HG03378 (cell line): ENCODE data around the gene SCN1A.

ENCODE experiments used
- ATAC-seq: cut with Tn5 transposase; IDR thresholded peaks from one replicate; pipeline ENCODE4 v1.9.1; 2021; ENCODE audit warnings: mild to moderate bottlenecking, moderate library complexity; ENCODE audit not compliant: unreplicated experiment

Gene SCN1A

DNA sequence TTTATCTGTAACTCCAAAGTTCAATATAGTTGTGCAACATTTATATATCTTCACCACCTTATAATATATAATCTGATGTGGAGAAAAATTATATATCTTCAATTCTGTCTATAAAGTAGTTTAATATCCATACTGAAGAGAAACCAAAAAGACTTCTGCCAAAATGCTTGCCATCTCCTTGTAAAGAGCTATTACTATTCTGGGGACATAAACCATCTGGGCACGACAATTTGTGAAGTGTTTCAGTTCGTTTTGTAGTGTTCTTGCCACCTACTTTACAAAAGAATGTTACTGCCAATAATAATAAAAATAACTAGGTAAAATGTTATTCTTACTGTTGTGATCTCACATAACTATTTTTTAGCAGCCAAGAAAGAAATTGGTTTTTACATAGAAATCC is 45.1 kb downstream of the SCN1A start:
- no peak for ATAC-seq

DNA sequence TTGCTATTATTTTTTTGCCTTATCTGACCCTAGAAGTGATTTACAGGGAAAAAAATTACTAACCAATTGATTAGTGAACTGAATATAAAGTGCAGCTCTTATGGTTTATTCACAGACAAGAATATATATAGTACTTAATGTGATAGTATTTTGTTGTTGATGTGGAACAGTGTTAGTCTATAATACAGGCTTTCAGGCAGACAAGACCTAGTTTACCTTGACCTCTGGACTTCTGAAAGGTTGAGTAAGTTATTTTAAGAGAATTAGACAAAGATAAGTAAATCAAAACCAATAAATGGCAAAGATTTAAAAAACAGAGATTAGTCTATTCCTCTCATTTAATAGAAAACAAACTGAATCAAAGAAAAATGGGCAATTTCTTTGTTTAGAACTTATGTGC is 46.0 kb downstream of the SCN1A start:
- ATAC-seq: no peak

DNA sequence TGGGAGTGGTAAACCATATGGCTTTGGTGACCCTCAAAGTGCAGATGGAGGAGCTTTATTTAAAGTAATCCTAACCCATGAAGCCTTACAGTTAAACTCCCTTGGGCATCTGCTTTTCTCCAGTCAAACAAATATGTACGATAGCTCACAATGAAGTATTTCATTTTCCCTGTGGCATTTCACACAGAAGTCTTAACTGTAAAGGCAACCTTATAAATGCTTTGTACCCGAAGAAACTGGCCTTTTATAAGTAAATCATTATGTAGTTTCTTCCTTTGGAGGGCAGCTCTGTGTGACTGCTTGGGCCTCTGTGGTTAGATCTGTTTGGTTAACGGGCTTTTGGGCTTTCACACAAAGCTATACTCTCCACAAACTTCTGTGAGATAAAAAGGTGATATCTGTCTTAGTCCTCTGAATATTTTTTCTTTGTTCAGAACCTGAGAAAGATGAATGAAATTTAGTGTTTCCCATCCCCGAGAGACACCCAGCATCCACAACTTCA is 46.6 kb downstream of the SCN1A start:
- ATAC-seq: no peak

GRCh38 chr2:166074430-166074829 is 53.4 kb downstream of the SCN1A start:
- ATAC-seq: no peak

GRCh38 chr2:166074011-166074410 is 53.8 kb downstream of the SCN1A start:
- ATAC-seq: no peak

DNA sequence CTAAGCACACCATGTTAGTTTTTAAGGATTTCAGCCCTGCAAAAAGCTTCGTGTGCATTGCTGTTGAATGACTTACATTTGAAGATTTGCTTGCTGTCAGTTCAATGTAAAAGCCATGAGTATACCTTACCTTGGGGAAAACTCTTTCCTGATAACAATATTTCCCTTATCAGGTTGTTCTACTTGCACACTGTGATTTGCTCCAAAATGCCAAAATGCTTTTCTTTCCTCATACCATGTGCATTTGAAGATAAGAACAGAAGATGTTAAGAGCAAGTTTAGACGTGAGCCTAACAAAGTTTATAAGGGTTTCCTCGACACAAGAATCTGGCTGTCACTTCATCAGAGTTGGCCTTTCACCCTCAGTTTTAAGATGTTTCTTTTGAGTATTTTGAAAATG is 57.6 kb downstream of the SCN1A start:
- ATAC-seq: no peak

DNA sequence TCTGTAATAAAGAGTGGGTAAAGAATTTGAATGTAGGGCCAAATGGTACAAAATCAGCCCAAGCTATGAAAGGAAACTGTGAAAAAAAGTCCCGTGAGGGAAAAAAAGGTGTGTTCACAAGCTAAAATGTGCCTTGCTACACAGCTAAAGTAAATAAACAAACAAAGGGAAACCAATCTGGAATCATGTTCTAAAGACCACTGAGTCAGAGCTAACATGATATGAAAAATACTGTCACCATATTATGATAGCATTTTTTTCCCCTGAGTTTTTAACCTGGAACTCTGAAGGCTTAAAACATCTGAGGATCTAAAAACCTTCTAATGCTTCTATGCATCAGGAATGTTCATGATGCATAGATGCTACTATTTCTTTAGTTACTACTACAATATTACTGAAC is 58.8 kb downstream of the SCN1A start:
- no peak for ATAC-seq

DNA sequence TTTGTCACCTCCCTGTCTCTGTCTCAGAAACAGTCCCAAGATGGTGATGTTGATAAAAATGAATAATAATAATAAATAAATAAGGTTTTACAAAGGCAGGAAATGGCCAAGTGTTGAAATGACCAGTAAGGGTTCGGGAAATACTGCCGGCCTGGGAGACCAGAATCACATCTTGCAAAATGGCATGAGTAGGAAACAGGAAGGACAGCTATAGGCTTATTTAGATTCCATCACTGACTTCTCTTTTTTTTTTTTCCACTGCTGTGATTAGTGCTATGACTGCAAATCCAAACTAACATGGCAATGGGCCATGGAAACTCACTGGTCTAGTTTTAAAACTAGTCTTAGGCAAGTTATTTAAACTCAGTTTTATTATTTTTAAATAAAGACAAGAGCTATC is 60.6 kb downstream of the SCN1A start:
- ATAC-seq: no peak

DNA sequence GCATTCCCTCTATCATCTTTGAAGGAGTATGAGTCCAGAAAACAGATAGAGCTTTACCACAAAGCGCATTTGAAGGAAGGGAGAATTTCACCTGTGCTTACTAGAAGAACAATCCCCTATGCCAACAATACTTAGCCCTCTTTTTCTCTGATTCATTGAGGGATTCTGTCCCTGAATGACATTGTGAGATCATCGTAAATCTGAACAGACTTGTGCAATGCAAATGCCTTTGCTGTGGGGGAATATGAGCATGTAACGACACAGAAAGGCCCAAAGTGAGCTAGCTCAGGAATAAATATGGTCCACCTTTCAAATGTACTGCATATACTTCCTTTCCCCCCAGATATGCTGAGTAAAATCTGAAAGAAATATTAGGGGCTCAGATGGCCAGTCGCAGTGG is 67.6 kb downstream of the SCN1A start:
- ATAC-seq: no peak

DNA sequence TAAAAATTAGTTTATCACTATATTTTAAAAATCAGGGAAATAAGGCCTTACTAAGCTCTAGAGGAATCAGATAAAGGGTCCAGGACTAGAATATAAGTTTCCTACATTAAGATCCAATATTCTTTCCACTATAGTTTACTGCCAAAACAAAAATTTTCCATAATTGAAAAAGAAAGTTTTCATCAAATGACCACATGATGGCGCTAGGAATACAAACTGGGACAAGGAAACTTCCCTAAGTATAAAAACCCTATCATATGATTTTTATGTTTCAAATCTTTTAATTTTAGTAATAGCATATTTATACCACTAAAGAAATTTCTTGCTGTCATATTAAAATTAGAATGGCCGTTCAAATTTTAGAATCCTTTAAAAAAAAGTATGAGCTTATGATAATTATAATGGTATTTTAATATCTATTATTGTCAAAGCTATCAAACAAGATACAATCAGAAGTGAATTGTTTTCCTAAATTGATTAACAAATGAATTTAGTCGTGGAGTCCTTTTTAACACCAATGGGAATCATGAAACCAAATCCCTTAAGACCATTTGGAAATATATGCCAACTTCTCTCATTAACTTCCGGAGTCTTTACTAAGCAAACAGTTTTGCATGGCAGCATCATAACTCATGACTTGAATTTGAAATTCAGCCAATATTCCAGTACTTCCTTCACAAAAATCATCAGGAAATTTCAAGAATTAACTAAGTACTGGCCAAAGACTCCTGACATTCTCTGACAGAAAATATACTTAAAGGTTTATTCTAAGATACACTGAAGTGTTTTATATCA is 70.3 kb downstream of the SCN1A start:
- no peak for ATAC-seq

- ATAC-seq: no peak
Observed at GRCh38 chr2:166044853-166045483, 82.9 kb downstream of the SCN1A start.

DNA sequence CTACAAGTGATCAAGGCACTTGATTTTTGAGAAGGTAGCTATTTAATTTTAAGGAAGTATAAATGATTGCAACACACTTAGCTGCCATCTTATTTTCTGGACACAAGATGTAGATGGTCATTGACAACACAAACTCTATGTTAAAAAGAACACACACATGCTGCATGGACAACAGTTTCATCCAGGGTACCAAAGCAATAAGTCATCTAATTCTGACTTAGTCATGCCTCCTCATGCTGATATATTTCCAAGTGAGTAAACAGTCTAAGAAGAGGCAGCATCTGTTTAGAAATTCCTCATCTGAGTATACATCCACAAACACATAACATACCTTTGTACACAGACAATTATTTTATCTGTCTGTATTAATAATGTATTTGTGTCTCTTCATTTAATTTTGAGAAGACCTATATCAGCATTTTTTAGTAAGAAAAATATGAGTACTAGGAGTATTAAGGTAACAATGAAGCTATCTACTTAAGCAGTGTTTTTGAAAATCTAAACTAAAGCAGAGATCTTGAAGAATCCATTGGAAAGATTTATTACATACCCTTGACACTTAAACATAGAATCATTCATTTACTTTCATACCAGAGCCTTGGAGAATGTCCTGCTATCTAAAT is 84.9 kb downstream of the SCN1A start:
- ATAC-seq: no peak

DNA sequence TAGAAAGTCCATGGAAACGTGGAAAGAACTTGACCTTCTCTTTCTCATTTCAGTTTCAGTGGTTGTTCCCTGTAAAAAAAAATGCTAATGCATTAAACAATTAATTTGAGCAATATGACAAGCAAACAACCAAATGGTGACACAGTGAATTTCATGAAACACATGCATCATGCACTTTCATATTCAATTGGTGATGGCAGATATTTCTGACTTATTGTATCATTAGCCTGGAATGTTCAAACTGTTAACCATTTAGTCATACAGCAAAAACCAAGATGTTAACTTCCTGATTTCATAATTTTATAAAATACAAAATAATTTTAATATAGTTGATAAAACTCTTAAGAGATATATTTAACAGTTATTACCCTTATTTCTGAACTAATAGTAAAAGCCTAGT is 85.5 kb downstream of the SCN1A start:
- no peak for ATAC-seq

DNA sequence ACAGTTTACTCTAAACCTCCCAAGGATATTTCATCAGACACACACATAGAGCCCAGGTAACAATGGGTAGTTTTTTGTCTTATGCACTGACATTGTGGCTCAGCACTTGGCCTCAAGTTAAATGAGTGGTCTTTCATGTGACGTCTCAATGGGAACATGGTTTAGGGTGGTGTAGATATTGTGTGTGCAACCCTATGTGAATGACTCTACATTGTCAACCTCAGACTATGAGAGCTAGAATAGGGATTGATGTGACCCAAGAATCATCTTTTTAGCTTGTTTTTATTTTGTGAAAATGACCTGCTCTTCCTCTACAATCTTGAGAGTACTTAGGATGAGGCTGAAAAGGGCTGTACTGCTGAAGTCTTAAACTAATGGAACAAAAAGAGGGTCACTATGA is 86.2 kb downstream of the SCN1A start:
- no peak for ATAC-seq

DNA sequence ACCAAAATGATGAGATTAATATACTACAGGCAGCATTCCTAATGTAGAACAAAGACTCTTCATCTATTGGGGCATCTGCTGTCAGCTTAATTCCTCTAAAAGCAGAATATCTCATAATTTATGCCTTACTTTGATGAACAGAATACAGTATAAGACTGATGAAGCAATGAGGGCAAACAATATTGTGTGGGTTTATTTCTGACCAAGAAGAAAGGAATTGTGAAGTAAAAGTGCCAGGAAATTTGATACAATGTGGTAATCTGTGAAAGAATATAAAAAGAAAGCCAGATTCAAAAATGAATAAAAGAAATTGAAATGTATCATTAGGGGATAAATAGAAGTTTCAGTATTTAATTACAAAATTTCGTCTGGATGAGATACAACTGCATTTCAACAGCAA is 95.5 kb downstream of the SCN1A start:
- ATAC-seq: no peak

DNA sequence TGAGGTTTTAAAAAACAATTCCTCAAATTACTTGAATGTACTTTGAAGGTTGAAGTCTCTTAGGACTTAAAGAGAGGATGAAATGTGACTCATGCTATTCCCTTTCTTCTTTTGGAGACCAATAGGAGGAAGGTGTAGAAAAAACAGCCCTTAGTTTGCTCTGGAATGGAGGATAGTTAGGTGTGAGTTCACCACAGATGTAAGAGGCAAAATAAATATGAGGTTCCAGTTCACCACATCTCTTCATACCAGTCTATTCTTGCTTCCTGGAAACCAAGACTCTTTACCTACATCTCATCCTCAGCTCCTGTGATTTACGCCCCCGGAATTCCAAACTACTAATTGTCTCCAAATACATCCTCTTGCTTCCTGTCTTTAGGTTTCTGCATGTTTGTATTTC is 96.8 kb downstream of the SCN1A start:
- ATAC-seq: no peak

DNA sequence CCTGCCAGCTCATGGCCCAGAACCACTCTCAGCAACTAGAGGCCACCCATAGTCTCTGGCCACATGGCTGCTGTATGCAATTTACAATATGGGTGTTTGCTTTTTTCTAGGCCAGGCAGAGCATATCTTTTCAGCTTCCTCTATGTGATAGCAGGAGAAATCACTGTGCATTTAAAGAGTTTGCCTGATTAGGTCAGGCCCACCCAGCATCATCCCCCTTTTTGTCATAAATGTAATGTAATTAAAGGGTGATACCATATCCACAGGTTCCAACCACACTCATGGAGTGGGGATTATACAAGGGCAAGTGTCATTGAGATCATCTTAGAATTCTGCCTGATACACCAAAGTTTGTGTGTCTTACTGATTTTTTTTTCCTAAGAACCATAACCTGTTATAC is 102.5 kb downstream of the SCN1A start:
- no peak for ATAC-seq

DNA sequence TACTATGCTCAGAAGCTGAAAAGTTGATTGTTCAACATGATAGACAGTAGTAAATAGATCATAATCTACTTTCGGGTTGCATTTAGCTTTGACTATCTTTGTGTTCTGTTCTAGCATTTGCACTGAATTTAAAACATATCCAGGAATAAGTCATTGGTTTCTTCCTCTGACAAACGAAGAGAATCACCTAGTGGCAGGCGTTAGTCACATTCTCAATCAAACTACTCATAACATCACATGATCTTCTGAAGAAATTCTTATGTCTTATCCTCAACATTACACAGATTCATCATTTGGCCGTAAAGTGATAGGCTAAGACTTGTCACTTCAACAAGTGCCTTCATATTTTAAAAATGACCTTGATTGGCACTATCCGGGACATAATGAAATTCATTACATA is 110.6 kb downstream of the SCN1A start:
- no peak for ATAC-seq

- ATAC-seq: no peak
Observed at GRCh38 chr2:166013878-166014277, 113.9 kb downstream of the SCN1A start.

GRCh38 chr2:166011660-166012059 is 116.2 kb downstream of the SCN1A start:
- no peak for ATAC-seq

- ATAC-seq: no peak
Observed at GRCh38 chr2:166000401-166000800, 127.4 kb downstream of the SCN1A start.

DNA sequence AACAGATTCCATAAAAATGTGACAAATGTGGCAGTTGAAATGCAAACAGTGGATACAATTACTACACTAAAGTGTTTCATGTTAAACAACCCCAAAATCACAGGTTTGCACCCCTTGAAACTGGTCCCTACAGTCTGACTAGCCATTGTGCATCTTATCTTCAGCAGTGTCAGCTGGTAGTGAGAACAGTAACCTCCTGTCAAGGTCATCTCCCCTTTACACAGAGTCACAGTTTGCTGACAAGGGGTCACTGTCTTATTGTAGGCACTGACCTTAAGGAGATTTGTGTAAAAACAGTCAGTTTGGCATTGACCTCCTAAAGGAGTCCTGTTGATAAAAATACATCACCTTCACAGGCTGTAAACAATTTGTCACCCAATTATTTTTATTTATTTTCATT is 137.0 kb downstream of the SCN1A start:
- no peak for ATAC-seq
